Endothelial cell of umbilical vein (primary cell): ENCODE results near the gene ZNF827.

Experiments used
- CTCF ChIP-seq, 2 donors: IDR thresholded peaks; 1 replicate in 1 of 2; 2 replicates in 1 of 2; pipeline ENCODE4 v1.5.1; 2011; ENCODE audit warnings: low read length in 2 of 2, mild to moderate bottlenecking in 2 of 2, moderate library complexity in 2 of 2, control low read depth in 1 of 2, inconsistent platforms in 1 of 2, low read depth in 1 of 2; ENCODE audit not compliant: insufficient read depth in 1 of 2; ENCODE audit errors: extremely low read depth in 1 of 2
- EZH2 ChIP-seq: IDR thresholded peaks from 2 replicates; pipeline ENCODE4 v1.6.1; 2012; ENCODE audit warnings: borderline replicate concordance, low read depth, mild to moderate bottlenecking, moderate library complexity, low read length, inconsistent platforms; ENCODE audit not compliant: severe bottlenecking
- JUN ChIP-seq: IDR thresholded peaks from 2 replicates; pipeline ENCODE4 v1.6.1; 2011; ENCODE audit warnings: borderline replicate concordance, low read depth; ENCODE audit not compliant: insufficient read length, insufficient read depth
- POLR2A ChIP-seq: IDR thresholded peaks from 2 replicates; pipeline ENCODE4 v1.6.1; 2012; ENCODE audit warnings: low read depth, mild to moderate bottlenecking, control low read depth, low read length
- POLR2AphosphoS5 ChIP-seq: IDR thresholded peaks from 2 replicates; pipeline ENCODE4 v1.6.1; 2012; ENCODE audit warnings: low read depth, mild to moderate bottlenecking, control low read depth, low read length, moderate library complexity; ENCODE audit not compliant: insufficient read depth

- TF ChIP-seq EZH2: no peak
- TF ChIP-seq CTCF (IDR thresholded peaks at IDR 0.05; ENCODE audit: extremely low read depth in 1 of 2, insufficient read depth in 1 of 2, low read depth in 1 of 2, low read length in 2 of 2): no peak
- no peak for TF ChIP-seq POLR2A
- TF ChIP-seq POLR2AphosphoS5: no peak
- TF ChIP-seq JUN: no peak
Measured at GRCh38 chr4:145808848-145809512, 129.6 kb downstream of the ZNF827 start.
